ENCODE measurements around the gene PHF12. TPM values are rescaled to one million over a fixed set of nuclear protein-coding genes. Genes with fewer than 3 reads are reported as not detected.

Gene PHF12
- total and polyA plus RNA-seq, 10 of the 15 experiments (the other 5 are each of a cell fraction or from before 2014, with no cell fraction given) = 1.3 to 43.9 (median 19.2) TPM

DNA sequence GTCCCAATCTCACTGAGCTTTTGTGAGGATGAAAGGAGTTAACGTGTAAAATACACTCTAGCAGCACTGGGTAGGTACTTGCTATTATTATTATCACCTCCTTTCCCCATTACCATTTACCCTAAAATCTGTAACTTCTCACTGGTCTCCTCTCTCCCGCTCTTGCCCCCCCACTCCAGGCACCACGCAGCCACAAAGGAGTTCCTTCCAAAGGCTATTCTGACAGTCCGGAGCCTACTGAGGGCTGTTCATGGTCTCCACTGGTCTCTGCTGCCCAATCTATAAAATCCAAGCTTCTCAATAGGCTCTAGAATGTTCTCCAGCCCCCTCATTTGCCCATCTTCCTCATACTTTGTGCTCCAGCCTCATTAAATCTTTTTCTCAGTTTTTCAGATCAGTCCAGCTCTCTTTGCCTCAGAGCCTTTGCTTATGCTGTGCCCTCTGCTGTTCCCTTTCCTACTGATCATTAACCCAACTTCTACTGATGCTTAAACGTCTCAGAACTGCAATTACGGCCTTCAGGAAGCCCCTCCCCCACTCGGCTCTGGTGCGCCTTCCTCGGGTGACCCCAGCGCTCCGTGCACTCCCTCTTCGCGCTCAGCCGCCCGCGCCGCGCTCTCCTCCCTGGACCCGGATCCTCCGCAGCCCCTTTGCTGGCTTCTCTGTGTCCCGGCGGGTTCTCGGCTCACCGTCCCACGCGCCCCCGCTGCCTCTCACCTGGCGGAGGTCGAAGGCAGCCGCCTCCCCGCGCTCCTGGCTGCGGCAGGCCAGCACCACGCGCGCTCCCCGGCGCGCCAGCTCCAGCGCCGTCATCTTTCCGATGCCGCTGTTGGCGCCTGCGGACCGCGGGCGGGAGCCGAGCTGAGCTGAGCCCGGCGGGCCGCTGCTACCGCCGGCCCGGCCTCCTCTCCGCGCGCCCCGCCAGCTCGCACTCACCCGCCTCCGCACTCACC, 49.2 kb downstream of the PHF12 start (continued):
- TF ChIP-seq IKZF2 (IDR thresholded peaks at IDR 0.05) = peak in 1 of 2 experiments; percentile 42; a peak in 1 of 4 replicates
- peak; percentile 46; the same call in 1 of the 2 replicates for TF ChIP-seq RELB (IDR thresholded peaks at IDR 0.05; ENCODE audit: low read depth)
- no peak for TF ChIP-seq SUPT20H (IDR thresholded peaks at IDR 0.05; ENCODE audit: borderline replicate concordance, control insufficient read depth, low read depth, low read length)
- 0 out of 2 replicates have a peak, but pooled peaks have one; percentile 61 for TF ChIP-seq CHD2 (IDR thresholded peaks at IDR 0.05; ENCODE audit: borderline replicate concordance, low read depth, low read length)
- TF ChIP-seq PML (IDR thresholded peaks at IDR 0.05; ENCODE audit: low read length) = peak; percentile 37; the same call in 1 of the 2 replicates
- TF ChIP-seq TARDBP (IDR thresholded peaks at IDR 0.05; ENCODE audit: borderline replicate concordance) = no peak
- TF ChIP-seq SMARCA5 (IDR thresholded peaks at IDR 0.05) = peak; percentile 85

DNA sequence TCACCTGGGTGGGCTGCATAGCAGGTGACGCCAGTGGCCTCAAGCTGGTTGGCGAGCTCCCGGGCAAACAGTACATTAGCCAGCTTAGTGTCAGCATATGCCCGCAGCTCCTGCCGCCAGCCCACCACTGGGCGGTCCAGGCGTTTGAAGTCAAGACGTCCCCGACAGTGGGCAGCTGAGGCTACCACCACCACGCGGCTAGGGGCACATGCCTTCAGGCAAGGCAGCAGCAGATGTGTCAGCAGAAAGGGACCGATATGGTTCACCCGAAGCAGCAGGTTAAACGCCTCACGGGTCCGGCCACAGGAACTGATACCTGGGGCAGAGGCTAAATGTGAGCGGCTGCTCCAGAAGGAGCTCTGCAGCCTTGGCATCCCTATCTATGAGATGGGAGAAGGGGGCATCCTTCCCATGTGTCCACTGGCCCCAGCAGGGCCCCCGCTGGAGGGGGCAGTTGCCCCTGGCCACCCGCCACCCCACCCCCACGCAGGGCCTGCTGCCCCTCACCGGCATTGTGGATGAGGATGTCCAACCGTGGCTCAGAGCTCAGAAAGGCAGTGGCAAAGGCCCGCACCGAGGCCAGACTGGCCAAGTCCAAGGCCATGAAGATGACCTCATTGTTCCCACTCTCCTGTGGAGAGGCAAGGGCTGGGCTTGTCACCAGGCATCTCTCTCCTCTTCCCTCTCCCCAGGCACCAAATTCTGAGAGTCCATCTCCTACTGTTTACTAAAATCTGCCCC, 50.2 kb downstream of the PHF12 start:
- Histone ChIP-seq H3K9me3 (replicated peaks; ENCODE audit: control insufficient read depth, insufficient read depth, low read length) (no peaks in the 10 kb centered on the region), H3K4me3 (peak overlapping the region; percentile 82), H2AFZ (ENCODE audit: control insufficient read depth, low read depth, low read length) (no peak overlapping the region), H3K4me2 (ENCODE audit: control insufficient read depth, insufficient read depth) (peak overlapping the region; percentile 81), H3K4me1 (ENCODE audit: control insufficient read depth, insufficient read depth, low read length) (peaks cover 19% of the 10 kb centered on the region), H3K27me3 (replicated peaks in 1 of 2; ENCODE audit: control insufficient read depth in 2 of 2, insufficient read depth in 2 of 2, low read length in 1 of 2) (no peaks in the 10 kb centered on the region), H3K27ac (ENCODE audit: control insufficient read depth, insufficient read depth) (no peak overlapping the region), H4K20me1 (ENCODE audit: control insufficient read depth, insufficient read depth) (no peaks in the 10 kb centered on the region), H3K9ac (ENCODE audit: control insufficient read depth, insufficient read depth, low read length) (peak overlapping the region; percentile 13), H3K79me2 (ENCODE audit: control insufficient read depth, insufficient read depth, low read length) (peaks cover 15% of the 10 kb centered on the region), H3K36me3 (ENCODE audit: control insufficient read depth in 2 of 2, insufficient read depth in 2 of 2, low read length in 1 of 2) (peaks cover 0 to 2% of the 10 kb centered on the region in 2 experiments; a peak in 2 of 4 replicates)
- intact Hi-C loops (cut with micrococcal nuclease; ENCODE audit: unreplicated experiment) (no loop called here), in situ Hi-C loops (cut with MboI) (no loop called here)
- WGBS (ENCODE audit: insufficient coverage, insufficient replicate concordance, low lambda C conversion rate, missing lambda C conversion rate) = 70% methylated on average over 24 of the region's 24 CpGs
- SMC1A ChIA-PET (ENCODE audit: uncharacterized antibody, unreplicated experiment) = interaction anchor here (0.8 to 4.6 kb wide), 12 partner anchors 9 to 174 kb away, joined by 3 to 37 read pairs (median 4); partner anchors contain the start of gene FAM222B
- FAIRE-seq = no peak
- RAD21 ChIA-PET (ENCODE audit: unreplicated experiment) = interaction anchor here (0.6 to 5.9 kb wide), 16 partner anchors 8 to 254 kb away, joined by 3 to 29 read pairs (median 8); partner anchors contain the start of genes ERAL1, FAM222B, NEK8 and RPL23A
- POLR2A ChIA-PET = interaction anchor here (0.5 to 2.1 kb wide), 11 partner anchors 9 to 181 kb away, joined by 3 to 10 read pairs (median 4); partner anchors contain the start of genes PHF12, RPL23A, TLCD1 and TRAF4
- peak; percentile 7; the same call in 2 of the 3 replicates for ATAC-seq
- DNase-seq (ENCODE audit: low read depth, low spot score) = no peak
- BruUV-seq (replicated peaks) = no TSS peak
- CTCF ChIA-PET = interaction anchor here (0.6 to 17.3 kb wide), 23 partner anchors 8 to 179 kb away, joined by 3 to 175 read pairs (median 6); partner anchors contain the start of genes FAM222B, NEK8 and TLCD1
- TF ChIP-seq GATAD2B (conservative IDR thresholded peaks at IDR 0.05; ENCODE audit: low read depth) = 0 out of 2 replicates have a peak, but pooled peaks have one; percentile 28
- TF ChIP-seq CREB1 (IDR thresholded peaks at IDR 0.05; ENCODE audit: low read depth) = no peak
- TF ChIP-seq, protein P1, sequence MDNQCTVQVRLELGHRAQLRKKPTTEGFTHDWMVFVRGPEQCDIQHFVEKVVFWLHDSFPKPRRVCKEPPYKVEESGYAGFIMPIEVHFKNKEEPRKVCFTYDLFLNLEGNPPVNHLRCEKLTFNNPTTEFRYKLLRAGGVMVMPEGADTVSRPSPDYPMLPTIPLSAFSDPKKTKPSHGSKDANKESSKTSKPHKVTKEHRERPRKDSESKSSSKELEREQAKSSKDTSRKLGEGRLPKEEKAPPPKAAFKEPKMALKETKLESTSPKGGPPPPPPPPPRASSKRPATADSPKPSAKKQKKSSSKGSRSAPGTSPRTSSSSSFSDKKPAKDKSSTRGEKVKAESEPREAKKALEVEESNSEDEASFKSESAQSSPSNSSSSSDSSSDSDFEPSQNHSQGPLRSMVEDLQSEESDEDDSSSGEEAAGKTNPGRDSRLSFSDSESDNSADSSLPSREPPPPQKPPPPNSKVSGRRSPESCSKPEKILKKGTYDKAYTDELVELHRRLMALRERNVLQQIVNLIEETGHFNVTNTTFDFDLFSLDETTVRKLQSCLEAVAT (IDR thresholded peaks at IDR 0.05) = peak; percentile 30; the same call in 1 of the 2 replicates
- TF ChIP-seq YY1 (IDR thresholded peaks at IDR 0.05; ENCODE audit: low read depth, low read length) = no peak

Data from GM12878 (cell line).